ENCODE data around the gene AP2S1.

- TF ChIP-seq CTCF (IDR thresholded peaks at IDR 0.05; ENCODE audit: low read depth, low read length) (no peak), EZH2phosphoT487 (IDR thresholded peaks at IDR 0.05; ENCODE audit: low read depth) (no peak)
Measured at GRCh38 chr19:46867170-46867569, 16.5 kb upstream of the AP2S1 start.
